CD4-positive, alpha-beta T cell treated with Interleukin-4 for 4 hours (primary cell): ENCODE measurements around the gene PSMG4.

ENCODE experiments used
- DNase-seq: peaks from one replicate; pipeline ENCODE4 v3.0.0-alpha.2; 2020

The PSMG4 gene

GRCh38 chr6:3277851-3278416, 19.2 kb downstream of the PSMG4 start:
- no peak for DNase-seq

DNA sequence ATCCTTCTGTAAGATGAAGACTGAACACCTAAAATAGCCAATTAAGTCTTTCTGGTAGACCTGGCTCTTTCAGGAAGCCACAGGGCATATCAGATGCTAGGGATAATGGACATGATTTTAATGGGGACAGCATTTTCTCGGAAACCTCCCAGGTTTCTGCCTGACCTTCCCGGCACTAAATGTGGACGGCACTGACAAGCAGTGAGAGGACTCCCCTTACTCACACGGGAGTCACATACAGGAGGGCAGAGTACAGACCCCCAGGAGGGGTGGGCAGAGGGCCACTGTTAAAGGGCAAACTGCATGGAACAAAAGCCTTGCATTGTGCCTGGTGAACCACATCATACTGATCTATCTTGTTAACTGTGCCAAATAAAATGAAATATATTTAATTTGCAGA, 19.9 kb downstream of the PSMG4 start:
- no peak for DNase-seq

GRCh38 chr6:3280091-3280490, 21.3 kb downstream of the PSMG4 start:
- no peak for DNase-seq

GRCh38 chr6:3280866-3281465, 22.2 kb downstream of the PSMG4 start:
- no peak for DNase-seq

DNA sequence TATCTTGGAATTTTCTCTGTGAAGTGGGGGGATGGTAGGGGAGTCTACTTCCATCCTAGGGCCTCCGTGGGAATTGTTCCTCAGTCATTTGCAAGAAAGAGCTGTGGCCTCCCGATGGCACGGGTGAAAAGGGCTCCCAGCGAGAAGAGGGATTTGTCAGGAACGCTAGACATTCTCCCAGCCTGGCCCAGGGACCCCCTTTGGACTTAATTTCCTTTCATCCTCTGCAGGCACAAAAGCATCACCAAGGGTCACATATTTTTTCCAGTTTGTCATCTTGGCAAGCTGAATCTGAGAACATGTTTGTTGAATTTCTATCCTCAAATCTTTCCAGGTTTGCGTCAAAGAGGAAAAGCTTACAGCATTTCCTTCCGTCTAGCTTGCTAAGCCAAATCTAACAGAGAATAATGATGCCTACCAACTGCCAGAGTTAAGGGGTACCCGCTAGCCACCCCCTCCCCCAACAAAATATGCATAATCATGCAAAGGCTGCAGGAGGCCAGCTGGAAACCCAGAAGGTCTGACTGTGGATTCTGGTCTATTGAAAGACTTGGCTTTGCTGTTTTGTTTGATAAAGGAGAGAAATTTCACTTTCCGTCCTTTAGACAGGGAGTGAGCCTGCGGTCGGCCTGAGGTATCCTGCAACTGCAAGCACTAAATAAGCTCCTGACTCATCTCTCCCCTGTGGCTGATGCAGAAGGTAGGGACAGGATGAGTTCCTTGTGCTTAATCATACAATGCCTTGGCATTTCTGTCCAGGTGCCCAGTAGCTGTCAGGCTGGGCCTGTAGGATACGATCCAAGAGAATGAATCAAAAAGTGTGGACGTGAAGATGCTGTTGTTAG, 23.1 kb downstream of the PSMG4 start:
- DNase-seq = no peak

- DNase-seq = no peak
Measured at GRCh38 chr6:3282476-3283236, 23.9 kb downstream of the PSMG4 start.

DNA sequence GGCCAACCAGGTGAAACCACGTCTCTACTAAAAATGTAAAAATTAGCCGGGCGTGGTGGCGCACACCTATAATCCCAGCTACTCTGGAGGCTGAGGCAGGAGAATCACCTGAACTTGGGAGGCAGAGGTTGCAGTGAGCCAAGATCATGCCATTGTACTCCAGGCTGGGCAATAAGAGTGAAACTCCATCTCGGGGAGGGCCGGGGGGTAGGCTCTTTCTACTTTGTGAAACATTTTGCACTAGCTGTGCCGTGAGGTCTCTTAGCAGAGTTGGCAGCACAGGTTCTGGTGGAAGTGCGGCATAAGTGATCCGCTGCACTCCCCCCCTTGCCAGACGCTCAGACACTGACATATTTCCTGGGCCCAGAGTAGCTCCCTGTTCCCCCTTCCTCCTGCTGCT, 24.5 kb downstream of the PSMG4 start:
- DNase-seq = no peak

DNA sequence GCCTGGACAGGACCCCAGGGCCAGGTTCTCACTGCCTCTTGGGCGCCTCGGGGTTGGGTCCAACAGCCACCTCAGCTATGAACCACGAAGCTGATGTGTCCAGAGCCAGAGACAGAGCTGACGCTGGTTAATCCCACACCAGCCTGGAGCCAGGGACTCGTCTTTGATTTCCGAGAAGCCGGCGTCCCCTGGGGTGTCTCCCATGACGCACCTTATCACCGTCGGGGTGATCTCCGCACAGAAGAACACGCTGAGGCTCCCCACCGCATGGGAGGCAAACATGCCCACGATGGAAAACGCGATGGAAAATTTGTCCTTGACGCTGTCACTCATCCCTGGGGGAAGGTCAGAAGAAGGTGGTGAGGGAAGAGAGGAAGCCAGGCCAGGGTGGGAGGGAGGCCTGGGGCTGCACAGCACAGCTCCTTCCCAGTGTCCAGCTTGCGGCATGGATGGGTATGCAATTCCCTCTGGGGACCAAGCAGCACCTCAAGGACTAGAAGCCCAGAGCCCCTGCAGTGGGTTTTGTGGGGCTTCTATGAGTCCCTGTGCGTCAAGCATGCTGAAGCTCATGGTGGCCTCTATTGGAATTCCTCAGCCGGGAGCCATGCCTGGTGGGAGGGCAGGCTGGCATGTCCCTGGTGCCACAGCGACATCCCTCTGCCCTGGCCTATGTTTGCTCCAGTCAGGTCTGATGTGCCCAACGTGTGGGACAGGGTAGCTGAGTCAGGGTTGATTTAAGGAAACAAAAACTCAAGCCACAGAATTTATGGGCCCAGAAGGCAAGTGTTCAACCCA, 25.1 kb downstream of the PSMG4 start:
- no peak for DNase-seq

DNA sequence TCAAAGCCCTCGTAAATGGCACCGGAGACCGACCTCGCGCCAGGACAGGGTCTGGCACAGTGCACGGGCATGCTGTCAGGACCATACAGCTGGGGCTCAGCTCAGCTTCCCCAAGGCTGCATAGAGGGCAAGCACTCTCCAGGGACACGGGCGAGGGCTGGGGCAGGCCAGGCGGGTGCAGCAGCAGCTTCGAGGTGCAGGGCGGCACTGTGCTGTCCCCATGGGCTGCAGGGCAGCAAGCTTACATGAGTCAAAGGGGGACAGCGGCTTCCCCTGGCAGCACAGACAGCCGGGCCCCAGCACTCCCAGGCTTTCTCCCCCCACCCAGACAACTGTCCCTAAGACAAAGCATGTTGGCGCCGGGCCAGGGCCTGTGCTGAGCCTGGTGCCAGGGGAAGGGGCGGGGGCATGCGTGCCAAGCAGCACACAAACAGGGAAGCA, 25.7 kb downstream of the PSMG4 start:
- DNase-seq = no peak

DNA sequence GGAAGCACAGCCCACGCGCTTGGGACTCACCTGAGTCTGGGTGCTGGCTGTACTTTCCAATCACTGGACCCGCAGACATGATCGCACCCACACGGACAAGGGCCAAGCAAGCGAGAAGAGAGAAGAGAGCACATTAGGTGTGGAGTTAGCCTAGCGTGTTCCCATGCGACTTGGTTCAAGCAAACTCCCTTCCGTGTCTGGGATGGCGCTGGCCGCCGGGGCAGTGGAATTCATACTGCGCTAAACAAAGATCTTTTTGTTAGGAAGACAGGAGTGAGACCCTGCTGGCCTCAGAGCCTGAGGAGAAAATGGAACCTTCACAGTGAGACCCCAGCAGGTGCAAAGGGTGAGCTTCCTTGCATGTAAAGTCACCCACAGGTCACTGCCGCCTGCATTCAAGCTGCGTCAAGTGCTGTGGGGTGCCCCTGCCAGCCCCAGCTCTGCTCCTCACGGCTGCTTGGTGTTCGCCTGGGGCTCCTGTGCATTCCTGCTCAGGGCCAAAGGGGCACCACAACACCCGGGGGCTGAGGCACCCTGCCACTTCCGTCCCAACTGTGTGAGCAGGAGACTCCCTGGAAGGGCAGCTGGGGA, 26.4 kb downstream of the PSMG4 start:
- no peak for DNase-seq

DNA sequence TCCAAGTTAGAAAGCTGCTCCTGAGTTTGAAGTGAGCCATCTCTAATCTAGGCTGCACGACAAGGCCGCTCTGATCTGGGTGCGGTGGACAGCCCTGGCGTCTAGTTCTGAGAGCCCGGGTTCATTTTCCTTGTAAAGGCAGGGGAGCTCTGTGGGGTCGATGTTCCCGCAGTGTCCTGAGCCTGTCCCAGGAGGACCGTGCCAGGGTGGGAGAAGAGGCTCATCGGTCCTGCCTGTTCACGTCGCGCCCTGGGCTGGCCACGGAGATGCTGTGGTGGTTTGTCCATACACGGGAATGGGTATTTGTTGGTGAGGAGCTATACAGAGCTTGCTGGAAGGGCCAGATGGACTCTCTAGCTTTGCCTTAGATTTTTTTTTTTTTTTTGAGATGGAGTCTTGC, 27.0 kb downstream of the PSMG4 start:
- DNase-seq = no peak

DNA sequence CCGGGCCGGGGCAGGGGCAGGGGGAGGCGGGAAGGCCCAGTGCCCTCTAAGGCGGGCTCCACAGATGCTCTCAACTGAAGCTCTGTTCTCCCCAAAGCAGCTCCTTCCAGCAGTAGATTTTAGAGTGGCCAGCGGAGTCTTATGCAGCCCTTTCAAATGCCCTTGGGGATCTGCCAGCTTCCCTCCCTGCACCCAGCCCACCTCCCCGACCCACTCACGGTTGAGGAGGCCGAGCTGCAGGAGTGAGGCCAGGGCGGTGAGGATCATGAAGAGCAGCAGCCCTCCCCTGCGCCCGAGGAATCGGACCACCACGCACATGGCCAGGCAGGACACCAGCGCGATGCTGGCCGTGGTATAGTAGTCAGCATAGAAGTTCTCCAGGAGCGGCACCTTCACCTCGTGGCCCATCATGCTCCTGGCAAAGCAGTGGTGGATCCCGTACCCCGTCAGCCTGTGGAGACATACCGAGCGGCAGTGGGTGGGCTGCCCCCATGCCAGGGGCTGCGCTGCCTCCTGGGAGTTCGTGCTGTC, 28.0 kb downstream of the PSMG4 start:
- no peak for DNase-seq

DNA sequence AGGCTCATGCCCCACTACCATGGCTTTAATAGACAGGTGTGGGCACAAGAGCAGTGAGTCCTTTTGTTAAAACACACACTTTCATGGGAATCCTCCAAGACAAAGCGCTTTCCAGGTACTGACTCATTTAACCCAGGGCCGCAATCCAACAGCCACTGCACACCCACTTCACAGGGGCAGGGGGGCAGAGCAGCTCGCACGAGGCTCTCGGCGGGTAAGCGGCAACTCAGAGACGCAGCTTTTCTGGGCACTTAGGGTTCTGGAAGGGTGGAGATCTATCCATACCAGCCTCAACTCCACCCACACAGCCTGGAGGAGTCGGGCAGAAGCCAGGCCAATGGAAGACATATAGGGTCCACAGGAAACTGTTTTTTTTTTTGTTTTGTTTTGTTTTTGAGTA, 28.6 kb downstream of the PSMG4 start:
- DNase-seq = no peak

GRCh38 chr6:3287976-3288707, 29.4 kb downstream of the PSMG4 start:
- no peak for DNase-seq

GRCh38 chr6:3288711-3289663, 30.2 kb downstream of the PSMG4 start:
- no peak for DNase-seq

DNA sequence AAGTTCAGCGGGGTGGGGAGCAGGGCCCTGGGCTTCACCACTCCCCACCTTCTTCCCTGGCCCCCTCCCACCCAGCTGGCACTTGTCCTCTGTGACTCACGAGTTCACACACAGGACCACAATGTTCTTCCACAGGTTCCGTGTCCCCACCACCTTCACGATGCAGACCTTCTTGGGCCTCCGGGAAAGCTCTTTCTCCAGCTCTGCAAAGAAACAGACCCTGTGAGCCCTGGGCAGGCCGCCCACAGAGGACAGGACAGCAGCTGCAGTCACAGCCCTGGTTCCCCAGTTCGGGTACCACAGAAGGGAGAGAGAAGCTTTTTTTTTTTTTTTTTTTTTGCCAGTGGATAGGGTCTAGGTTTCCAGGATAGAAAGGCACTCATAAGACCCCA, 30.9 kb downstream of the PSMG4 start:
- no peak for DNase-seq

DNA sequence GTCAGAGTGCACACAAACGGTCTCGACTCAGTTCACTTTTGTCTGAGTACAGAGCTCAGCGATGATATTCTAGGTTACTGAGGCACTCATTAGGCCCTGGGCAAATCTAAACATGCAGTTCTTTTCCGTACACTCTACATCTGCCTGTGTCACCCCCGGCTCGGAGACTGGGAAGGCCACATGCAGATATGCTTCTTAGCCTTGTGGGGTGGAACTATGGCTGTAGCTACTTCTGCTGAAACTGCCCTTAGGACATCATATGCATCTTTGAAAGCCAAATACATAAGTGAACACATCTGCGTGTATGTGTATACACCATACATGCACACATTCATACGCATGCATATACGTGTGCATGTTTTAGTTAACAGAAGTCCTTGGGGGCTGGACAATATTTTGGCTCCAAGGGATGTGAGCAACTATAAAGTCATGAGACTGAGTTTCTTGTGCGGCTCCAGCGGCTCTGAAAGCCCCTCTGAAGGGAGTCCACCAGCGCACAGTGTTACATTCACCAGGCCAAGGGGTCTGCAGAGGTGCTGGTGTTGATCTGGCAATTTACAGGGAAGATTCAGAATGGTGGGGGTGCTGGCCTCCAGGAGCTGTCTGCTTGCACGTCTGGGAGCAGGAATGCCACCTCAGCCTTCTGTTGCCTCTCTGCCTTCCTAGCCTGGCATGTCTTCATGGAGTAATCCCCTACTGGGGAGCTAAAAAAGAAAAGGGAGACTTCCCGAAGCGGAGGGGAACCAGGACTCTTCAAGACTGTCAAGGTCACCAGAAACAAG, 31.6 kb downstream of the PSMG4 start:
- no peak for DNase-seq

GRCh38 chr6:3290931-3291211, 32.1 kb downstream of the PSMG4 start:
- no peak for DNase-seq

DNA sequence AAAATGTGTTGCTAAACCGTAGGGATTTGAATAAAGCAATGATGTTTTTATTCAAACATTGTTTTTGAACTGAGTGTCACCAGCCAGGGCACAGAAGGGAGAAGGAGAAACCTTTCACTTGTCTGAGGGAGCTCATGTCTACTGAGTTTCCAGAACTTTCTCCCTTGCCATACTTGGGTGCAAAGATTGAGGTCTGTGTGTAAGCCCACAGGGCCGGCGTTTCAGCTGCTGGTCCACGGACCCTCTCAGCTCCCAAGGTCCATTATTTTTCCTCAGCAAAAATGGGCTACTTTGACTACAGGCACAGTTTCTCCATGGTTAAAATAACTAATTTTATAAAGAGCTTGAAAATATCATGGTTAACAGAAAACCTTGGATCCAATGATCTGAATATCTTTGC, 32.6 kb downstream of the PSMG4 start:
- no peak for DNase-seq

GRCh38 chr6:3291987-3292386, 33.2 kb downstream of the PSMG4 start:
- DNase-seq = no peak
